ENCODE data around the gene SCAMP5.

SCAMP5 gene

GRCh38 chr15:75022783-75023180, 27.4 kb downstream of the SCAMP5 start:
- peaks cover 29% of the 10 kb centered on the region for H3K36me3 ChIP-seq (ENCODE audit: control insufficient read depth, insufficient read depth, low read length)
- no peak overlapping the region for H3K4me3 ChIP-seq (ENCODE audit: low read depth, low read length)
- H3K4me1 ChIP-seq (ENCODE audit: control insufficient read depth, insufficient read depth, low read length) = 0 out of 2 replicates have a peak, but pooled peaks cover 4% of the 10 kb centered on the region
- no peaks in the 10 kb centered on the region for H3K9me3 ChIP-seq (ENCODE audit: control insufficient read depth, insufficient read depth, low read length)
- no peak overlapping the region for H3K27ac ChIP-seq (ENCODE audit: low read depth, low read length)
- no peak overlapping the region for H3K9ac ChIP-seq (ENCODE audit: low read depth, low read length)
- no peaks in the 10 kb centered on the region for H3K27me3 ChIP-seq (ENCODE audit: control insufficient read depth, insufficient read depth, low read length)

DNA sequence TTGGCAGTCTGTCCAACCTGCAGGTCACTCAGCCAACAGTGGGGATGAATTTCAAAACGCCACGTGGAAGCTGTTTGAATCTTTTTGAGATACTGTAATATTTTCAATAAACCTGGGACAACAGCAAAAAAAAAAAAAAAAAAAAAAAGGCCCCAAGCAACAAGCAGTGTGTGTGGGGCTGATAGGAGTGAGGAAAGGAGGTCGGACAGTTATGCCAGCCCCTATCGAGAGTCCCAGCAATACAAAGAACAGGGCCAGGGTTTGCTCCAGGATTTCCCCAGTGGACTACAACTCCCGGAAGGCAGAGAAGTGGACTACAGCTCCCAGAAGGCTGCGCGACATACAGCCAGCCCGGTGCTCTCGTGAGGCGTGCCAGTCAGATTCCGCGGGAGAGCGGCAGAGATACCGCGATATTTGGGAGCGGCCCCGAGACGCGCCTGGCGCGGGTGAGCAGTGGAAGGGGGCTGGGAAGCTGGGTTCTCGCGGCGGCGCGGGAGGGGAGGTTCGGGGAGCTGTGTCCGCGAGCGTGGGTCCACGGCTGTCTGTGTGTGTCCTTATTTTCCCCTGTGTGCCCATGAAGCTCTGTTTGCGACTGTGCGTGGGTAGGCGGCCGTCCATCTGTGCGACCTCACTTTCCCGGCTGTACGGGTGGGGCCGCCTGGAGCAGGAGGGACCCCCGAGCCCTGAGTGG, 28.0 kb downstream of the SCAMP5 start, which contains the start of gene PPCDC:
Gene PPCDC, plus strand, starts transcription at position 410 of the 691 bp plus-strand sequence. CDS start 4,729 bp downstream, outside the sequence.
- 0 out of 2 replicates have a peak, but pooled peaks cover 4% of the 10 kb centered on the region for H3K4me1 ChIP-seq (ENCODE audit: control insufficient read depth, insufficient read depth, low read length)
- peak within 1 kb of the TSS; percentile 74 for H3K27ac ChIP-seq (ENCODE audit: low read depth, low read length)
- peaks cover 24% of the 10 kb centered on the region for H3K36me3 ChIP-seq (ENCODE audit: control insufficient read depth, insufficient read depth, low read length)
- H3K9ac ChIP-seq (ENCODE audit: low read depth, low read length) = peak within 1 kb of the TSS; percentile 96
- peak within 1 kb of the TSS; percentile 86 for H3K4me3 ChIP-seq (ENCODE audit: low read depth, low read length)
- H3K27me3 ChIP-seq (ENCODE audit: control insufficient read depth, insufficient read depth, low read length) = no peaks in the 10 kb centered on the region
- H3K9me3 ChIP-seq (ENCODE audit: control insufficient read depth, insufficient read depth, low read length) = no peaks in the 10 kb centered on the region

DNA sequence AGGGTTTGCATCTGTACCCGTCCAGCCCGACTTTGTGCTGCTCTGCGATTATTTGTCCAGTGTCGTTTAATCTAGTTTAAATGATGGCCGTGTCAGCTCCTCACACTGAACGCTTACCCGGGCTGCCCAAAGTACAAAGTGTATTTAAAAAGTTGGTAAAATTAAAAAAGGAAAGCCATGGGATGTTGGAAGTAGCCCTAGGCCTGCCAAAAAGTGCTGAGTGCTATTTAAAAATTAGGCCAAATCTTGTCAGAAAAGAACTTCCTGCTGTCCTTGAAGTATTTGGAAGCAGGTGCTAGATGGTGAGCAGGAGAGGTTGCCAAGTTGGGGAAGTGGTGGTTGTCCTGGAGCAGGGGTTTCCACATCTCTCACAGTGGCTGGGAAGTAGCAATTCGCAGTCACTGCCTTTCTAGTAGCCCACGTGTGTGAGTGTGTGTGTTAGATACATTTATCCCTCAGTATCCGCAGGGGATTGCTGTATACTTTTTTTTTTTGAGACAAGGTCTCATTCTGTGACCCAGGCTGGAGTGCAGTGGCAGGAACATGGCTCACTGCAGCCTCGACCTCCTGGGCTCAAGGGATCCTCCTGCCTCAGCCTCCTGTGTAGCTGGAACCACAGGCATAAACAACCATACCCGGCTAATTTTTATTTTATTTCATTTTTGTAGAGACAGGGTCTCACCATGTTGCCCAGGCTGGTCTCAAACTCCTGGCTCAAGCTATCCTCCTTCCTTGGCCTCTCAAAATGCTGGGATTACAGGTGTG, 28.7 kb downstream of the SCAMP5 start:
- peaks cover 17% of the 10 kb centered on the region; the same call in 1 of the 2 replicates for H3K36me3 ChIP-seq (ENCODE audit: control insufficient read depth, insufficient read depth, low read length)
- peak overlapping the region; percentile 86 for H3K4me3 ChIP-seq (ENCODE audit: low read depth, low read length)
- H3K27ac ChIP-seq (ENCODE audit: low read depth, low read length) = peak overlapping the region; percentile 74
- 0 out of 2 replicates have a peak, but pooled peaks cover 4% of the 10 kb centered on the region for H3K4me1 ChIP-seq (ENCODE audit: control insufficient read depth, insufficient read depth, low read length)
- H3K9ac ChIP-seq (ENCODE audit: low read depth, low read length) = peak overlapping the region; percentile 96
- no peaks in the 10 kb centered on the region for H3K9me3 ChIP-seq (ENCODE audit: control insufficient read depth, insufficient read depth, low read length)
- no peaks in the 10 kb centered on the region for H3K27me3 ChIP-seq (ENCODE audit: control insufficient read depth, insufficient read depth, low read length)

DNA sequence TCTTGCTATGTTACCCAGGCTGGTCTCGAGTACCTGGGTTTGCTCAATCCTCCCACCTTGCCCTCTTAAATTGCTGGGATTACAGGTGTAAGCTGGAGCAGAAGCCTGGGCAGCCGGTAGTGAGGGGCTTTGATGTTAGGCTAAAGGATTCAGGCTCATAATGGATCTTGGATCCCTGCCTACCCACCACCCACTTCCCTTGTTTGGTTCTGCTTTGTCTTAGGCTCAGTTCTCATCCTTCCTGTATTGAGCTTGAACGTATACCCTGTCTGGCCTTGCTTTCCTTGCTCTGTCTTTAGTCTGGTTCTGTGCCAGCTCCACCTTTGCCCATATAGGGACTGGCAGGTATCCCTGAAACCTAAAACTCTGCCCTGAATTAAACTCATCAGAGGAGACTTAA, 29.7 kb downstream of the SCAMP5 start:
- no peak overlapping the region for H3K9ac ChIP-seq (ENCODE audit: low read depth, low read length)
- peaks cover 10% of the 10 kb centered on the region; the same call in 1 of the 2 replicates for H3K36me3 ChIP-seq (ENCODE audit: control insufficient read depth, insufficient read depth, low read length)
- H3K27me3 ChIP-seq (ENCODE audit: control insufficient read depth, insufficient read depth, low read length) = no peaks in the 10 kb centered on the region
- H3K27ac ChIP-seq (ENCODE audit: low read depth, low read length) = no peak overlapping the region
- H3K9me3 ChIP-seq (ENCODE audit: control insufficient read depth, insufficient read depth, low read length) = no peaks in the 10 kb centered on the region
- no peak overlapping the region for H3K4me3 ChIP-seq (ENCODE audit: low read depth, low read length)
- peaks cover 11% of the 10 kb centered on the region for H3K4me1 ChIP-seq (ENCODE audit: control insufficient read depth, insufficient read depth, low read length)

- no peaks in the 10 kb centered on the region for H3K9me3 ChIP-seq (ENCODE audit: control insufficient read depth, insufficient read depth, low read length)
- peaks cover 12% of the 10 kb centered on the region for H3K36me3 ChIP-seq (ENCODE audit: control insufficient read depth, insufficient read depth, low read length)
- no peaks in the 10 kb centered on the region for H3K27me3 ChIP-seq (ENCODE audit: control insufficient read depth, insufficient read depth, low read length)
- H3K9ac ChIP-seq (ENCODE audit: low read depth, low read length) = no peak overlapping the region
- peaks cover 16% of the 10 kb centered on the region for H3K4me1 ChIP-seq (ENCODE audit: control insufficient read depth, insufficient read depth, low read length)
- no peak overlapping the region for H3K27ac ChIP-seq (ENCODE audit: low read depth, low read length)
- no peak overlapping the region for H3K4me3 ChIP-seq (ENCODE audit: low read depth, low read length)
These were observed 30.3 kb downstream of the SCAMP5 start for GRCh38 chr15:75025548-75026260.

GRCh38 chr15:75027551-75027950, 32.2 kb downstream of the SCAMP5 start:
- Histone ChIP-seq H3K9ac (ENCODE audit: low read depth, low read length) (no peak overlapping the region), H3K4me3 (ENCODE audit: low read depth, low read length) (no peak overlapping the region), H3K4me1 (ENCODE audit: control insufficient read depth, insufficient read depth, low read length) (peaks cover 21% of the 10 kb centered on the region), H3K9me3 (ENCODE audit: control insufficient read depth, insufficient read depth, low read length) (no peaks in the 10 kb centered on the region), H3K27me3 (ENCODE audit: control insufficient read depth, insufficient read depth, low read length) (no peaks in the 10 kb centered on the region), H3K27ac (ENCODE audit: low read depth, low read length) (no peak overlapping the region), H3K36me3 (ENCODE audit: control insufficient read depth, insufficient read depth, low read length) (peaks cover 9% of the 10 kb centered on the region)

GRCh38 chr15:75028991-75029377, 33.6 kb downstream of the SCAMP5 start:
- Histone ChIP-seq H3K4me1 (ENCODE audit: control insufficient read depth, insufficient read depth, low read length) (peaks cover 17% of the 10 kb centered on the region), H3K4me3 (ENCODE audit: low read depth, low read length) (no peak overlapping the region), H3K27ac (ENCODE audit: low read depth, low read length) (no peak overlapping the region), H3K36me3 (ENCODE audit: control insufficient read depth, insufficient read depth, low read length) (peaks cover 11% of the 10 kb centered on the region), H3K27me3 (ENCODE audit: control insufficient read depth, insufficient read depth, low read length) (no peaks in the 10 kb centered on the region), H3K9ac (ENCODE audit: low read depth, low read length) (no peak overlapping the region), H3K9me3 (ENCODE audit: control insufficient read depth, insufficient read depth, low read length) (no peaks in the 10 kb centered on the region)

- Histone ChIP-seq H3K9ac (ENCODE audit: low read depth, low read length) (no peak overlapping the region), H3K9me3 (ENCODE audit: control insufficient read depth, insufficient read depth, low read length) (no peaks in the 10 kb centered on the region), H3K36me3 (ENCODE audit: control insufficient read depth, insufficient read depth, low read length) (peaks cover 11% of the 10 kb centered on the region), H3K4me1 (ENCODE audit: control insufficient read depth, insufficient read depth, low read length) (peaks cover 17% of the 10 kb centered on the region), H3K27me3 (ENCODE audit: control insufficient read depth, insufficient read depth, low read length) (no peaks in the 10 kb centered on the region), H3K27ac (ENCODE audit: low read depth, low read length) (no peak overlapping the region), H3K4me3 (ENCODE audit: low read depth, low read length) (no peak overlapping the region)
These were observed 34.1 kb downstream of the SCAMP5 start for GRCh38 chr15:75029378-75030022.

GRCh38 chr15:75030023-75030413, 34.7 kb downstream of the SCAMP5 start:
- Histone ChIP-seq H3K4me1 (ENCODE audit: control insufficient read depth, insufficient read depth, low read length) (peaks cover 17% of the 10 kb centered on the region), H3K4me3 (ENCODE audit: low read depth, low read length) (no peak overlapping the region), H3K27me3 (ENCODE audit: control insufficient read depth, insufficient read depth, low read length) (no peaks in the 10 kb centered on the region), H3K9me3 (ENCODE audit: control insufficient read depth, insufficient read depth, low read length) (no peaks in the 10 kb centered on the region), H3K9ac (ENCODE audit: low read depth, low read length) (no peak overlapping the region), H3K27ac (ENCODE audit: low read depth, low read length) (no peak overlapping the region), H3K36me3 (ENCODE audit: control insufficient read depth, insufficient read depth, low read length) (peaks cover 11% of the 10 kb centered on the region)

DNA sequence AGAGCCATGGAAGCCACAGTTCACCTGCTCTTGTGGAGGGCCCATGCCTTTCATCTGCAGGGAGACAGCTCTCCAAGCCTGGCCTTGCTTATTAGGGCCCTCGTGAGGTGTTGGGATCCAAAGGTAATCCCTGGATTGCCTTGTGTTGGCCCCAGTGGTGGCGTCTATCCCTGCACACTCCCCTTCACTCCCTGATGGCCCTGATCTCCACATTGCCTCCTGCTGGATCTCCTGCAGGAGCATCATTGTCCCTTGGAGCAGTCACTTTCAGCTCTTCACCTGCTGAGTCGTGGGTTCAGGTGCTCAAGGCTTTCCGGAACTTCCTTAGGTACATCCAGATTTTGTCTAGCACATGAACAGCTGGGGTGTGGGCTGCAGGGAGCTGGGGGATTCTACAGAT, 35.1 kb downstream of the SCAMP5 start:
- Histone ChIP-seq H3K9ac (ENCODE audit: low read depth, low read length) (no peak overlapping the region), H3K27ac (ENCODE audit: low read depth, low read length) (no peak overlapping the region), H3K27me3 (ENCODE audit: control insufficient read depth, insufficient read depth, low read length) (no peaks in the 10 kb centered on the region), H3K36me3 (ENCODE audit: control insufficient read depth, insufficient read depth, low read length) (peaks cover 14% of the 10 kb centered on the region), H3K4me3 (ENCODE audit: low read depth, low read length) (no peak overlapping the region), H3K4me1 (ENCODE audit: control insufficient read depth, insufficient read depth, low read length) (peaks cover 20% of the 10 kb centered on the region), H3K9me3 (ENCODE audit: control insufficient read depth, insufficient read depth, low read length) (no peaks in the 10 kb centered on the region)

Measured in HUES48 (cell line).